H54 (cell line): Measurements from ENCODE around the gene KIF25.

Experiments used
- DNase-seq: peaks from one replicate; pipeline ENCODE4 v3.0.0; 2011; ENCODE audit warnings: low spot score, mixed read lengths; ENCODE audit not compliant: insufficient read length
- FAIRE-seq: peaks from 3 replicates; lab custom pipeline; 2011; peaks lifted over from hg19 to GRCh38; lab: Jason Lieb, UNC
- POLR2A ChIP-seq: IDR thresholded peaks from 2 replicates; pipeline ENCODE4 v1.6.1; 2011; ENCODE audit warnings: low read depth, mild to moderate bottlenecking, low read length

Gene KIF25

DNA sequence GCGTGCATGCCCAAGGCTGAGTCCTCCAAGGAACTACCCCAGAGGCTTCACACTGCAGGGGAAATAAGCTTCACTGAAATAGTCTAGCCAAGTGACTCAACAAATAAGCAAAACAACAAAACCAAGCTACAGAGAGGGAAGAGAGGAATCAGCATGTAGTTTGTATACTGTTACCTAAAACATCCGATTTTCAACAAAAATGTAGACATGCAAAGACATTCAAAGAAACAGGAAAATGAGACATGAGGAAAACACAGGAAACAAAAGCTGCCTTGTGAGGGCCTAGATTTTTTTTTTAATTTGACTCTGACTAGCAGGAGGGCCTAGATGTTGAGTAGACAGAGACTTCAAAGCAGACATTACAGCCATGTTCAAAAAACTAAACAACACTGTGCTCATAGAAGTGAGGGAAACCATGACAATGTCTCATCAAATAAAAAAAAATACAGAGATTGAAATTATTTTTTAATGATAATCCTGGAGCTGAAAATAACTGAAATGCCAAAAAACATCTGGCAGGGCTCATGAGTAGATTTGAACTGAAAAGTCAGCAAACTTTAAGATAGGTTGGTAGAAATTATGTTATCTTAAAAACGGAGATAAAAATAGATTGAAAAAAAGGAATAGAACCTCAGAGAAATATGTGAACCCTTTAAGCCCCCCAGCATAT is 16.4 kb upstream of the KIF25 start:
- no peak for DNase-seq
- no peak for FAIRE-seq

DNA sequence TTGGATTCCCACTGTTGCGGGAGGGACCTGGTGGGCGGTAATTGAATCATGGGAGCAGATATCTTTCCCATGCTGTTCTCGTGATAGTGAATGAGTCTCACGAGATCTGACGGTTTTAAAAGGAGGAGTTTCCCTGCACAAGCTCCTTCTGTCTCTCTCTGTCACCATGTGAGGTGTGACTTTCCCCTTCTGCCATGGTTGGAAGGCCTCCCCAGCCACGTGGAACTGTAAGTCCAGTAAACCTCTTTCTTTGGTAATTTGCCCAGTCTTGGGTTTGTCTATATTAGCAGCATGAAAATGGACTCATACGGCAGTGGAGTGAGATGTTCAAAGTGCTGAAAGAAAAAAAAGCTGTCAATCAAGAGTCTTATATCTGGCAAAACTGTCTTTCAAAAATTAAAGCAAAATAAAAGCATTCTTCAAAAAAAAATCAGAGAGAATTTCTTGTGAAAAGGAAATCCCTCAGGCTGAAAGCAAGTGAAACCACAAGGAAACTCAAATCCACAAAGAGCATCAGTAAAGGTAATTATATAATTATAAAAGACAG is 15.5 kb upstream of the KIF25 start:
- FAIRE-seq: no peak
- no peak for TF ChIP-seq POLR2A
- no peak for DNase-seq

More for the DNA sequence above, 16.4 kb upstream of the KIF25 start:
- no peak for TF ChIP-seq POLR2A

DNA sequence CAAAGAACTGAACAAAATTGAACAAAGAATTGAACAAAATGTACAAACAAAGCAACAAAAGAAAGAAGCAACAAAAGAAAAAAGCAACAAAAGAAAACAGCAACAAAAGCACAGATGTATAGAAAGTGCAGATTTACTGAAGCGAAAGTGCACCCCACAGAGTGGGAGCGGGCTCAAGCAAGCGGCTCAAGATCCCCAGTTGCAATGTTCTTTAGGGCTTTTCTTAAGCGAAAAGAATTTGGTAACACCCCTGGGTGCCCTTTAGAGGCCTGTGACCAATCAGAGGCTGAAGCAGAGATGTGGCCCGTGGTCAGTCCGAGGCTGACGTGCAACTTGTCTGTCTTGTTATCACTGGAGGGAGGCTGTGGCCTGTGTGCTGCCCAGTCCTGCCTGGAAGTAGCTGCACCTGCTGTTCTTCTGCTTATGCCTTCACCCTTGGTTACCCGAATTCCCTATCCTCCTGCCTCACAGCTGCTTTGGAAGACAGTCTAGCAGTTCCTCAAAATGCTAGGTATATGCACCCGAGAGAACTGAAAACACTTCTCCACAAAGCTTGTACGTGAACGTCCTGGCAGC is 13.2 kb upstream of the KIF25 start:
- no peak for TF ChIP-seq POLR2A
- DNase-seq: no peak
- no peak for FAIRE-seq

DNA sequence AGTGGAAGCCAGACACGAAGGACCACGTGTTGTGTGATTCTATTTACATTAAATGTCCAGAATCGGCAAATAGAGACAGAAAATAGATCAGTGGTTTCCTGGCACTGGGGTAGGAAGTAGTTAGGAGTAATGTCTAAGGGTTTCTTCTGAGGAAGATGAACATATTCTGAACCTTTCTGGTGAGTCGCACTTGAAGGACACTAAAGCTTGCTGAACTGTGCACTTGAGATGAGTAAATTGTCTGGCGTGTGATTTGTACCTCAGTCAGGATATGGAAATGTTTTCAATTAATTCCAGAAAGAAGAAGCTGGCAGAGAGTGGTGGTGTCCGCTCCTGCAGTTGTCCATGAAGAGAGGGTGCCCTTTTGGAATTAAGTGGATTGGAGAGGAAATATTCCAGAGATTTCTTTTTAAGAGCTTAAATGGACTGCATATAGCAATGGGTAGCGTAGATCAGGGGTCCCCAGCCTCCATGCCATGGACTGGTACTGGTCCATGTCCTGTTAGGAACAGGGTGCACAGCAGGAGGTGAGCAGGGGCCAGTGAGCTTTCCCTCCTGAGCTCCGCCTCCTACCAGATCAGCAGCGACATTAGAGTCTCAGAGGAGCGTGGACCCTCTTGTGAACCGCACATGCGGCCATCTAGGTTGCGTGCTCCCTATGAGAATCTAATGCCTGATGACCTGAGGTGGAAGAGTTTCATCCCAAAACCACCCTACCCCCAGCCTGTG is 12.4 kb upstream of the KIF25 start:
- no peak for FAIRE-seq
- TF ChIP-seq POLR2A: no peak

DNA sequence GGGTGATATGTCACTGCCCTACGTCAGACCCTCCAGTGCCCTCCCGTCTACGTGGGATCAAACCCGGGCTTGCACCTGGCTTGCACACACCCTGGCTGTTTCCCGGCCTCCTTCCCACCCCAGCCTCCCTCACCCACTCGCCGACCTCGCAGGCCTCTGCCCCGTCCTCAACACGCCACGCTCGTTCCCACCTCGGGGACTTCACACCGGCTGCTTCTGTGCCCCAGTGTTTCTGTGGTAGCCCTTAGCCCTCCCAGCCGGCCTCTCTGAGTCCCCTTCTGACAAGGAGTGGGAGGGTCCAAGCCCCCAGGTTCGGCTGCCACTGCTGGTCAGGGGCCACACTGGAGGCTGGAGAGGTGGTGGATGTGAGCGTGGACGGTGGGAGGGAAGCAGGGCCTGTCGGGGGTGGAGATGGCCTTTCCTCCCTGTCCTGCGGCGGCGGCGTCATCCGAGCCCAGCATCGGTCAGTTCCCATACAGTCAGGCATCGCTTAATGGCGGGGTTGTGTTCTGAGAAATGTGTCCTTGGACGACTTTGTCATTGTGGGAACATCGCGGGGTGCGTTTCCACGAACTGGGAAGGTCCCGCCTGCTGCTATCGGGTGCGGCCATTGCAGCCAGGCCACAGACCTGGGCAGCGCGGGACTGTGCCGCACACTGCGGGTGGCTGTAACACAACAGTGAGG is 11.4 kb upstream of the KIF25 start:
- FAIRE-seq (no peak), DNase-seq (no peak)
- TF ChIP-seq POLR2A: no peak

More for the DNA sequence above, 12.4 kb upstream of the KIF25 start:
- DNase-seq: no peak

DNA sequence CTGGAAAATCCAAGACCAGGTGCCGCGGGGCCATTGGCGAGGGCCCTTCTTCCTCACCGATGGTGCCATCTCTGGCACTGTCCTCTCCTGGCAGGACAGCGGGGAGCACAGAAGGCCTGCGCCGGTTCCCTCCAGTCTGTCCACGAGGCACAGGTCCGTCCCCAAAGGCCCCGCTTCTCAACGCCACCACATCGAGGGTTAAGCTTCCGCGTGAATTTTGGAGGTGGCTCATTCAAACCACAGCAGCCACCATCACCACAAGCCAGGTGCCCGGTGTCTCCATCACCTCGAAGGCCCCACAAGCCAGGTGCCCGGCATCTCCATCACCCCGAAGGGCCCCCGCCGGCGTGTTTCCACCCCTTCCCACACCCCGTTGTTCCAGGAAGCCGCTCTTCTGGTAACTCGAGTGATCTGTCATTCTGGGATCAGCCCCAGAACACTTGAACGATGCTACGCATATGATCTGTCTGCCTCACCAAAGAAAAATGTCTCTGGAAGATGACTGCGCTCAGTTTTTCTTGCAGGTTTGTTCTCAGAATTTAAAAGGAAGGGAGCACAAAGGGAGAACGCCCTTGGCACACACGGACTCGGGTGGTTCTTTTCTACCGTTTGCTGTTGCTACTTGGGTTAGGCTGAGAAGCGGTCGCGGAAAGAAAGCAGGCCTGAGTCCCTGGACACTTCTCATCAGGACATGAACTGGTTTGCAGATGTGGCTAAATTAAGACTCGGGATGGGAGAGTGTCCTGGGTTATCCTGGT is 9.9 kb upstream of the KIF25 start:
- FAIRE-seq (no peak), DNase-seq (no peak)
- TF ChIP-seq POLR2A: no peak

DNA sequence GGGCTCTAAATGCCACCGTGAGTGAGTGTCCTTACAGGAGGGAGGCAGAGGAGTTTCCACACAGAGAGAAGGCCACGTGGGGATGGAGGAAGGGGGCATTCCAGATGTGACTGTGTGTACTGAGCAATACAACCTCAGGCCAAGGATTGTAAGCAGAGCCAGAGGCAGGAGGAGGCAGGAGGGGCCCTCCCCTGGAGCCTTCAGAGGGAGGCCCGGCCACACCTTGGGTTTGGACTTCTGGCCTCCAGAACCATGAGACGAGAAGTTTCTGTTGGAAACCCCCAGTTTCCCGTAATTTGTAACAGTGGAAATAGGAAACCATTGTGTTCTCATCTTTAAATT is 9.3 kb upstream of the KIF25 start:
- TF ChIP-seq POLR2A: no peak
- FAIRE-seq (no peak), DNase-seq (no peak)

DNA sequence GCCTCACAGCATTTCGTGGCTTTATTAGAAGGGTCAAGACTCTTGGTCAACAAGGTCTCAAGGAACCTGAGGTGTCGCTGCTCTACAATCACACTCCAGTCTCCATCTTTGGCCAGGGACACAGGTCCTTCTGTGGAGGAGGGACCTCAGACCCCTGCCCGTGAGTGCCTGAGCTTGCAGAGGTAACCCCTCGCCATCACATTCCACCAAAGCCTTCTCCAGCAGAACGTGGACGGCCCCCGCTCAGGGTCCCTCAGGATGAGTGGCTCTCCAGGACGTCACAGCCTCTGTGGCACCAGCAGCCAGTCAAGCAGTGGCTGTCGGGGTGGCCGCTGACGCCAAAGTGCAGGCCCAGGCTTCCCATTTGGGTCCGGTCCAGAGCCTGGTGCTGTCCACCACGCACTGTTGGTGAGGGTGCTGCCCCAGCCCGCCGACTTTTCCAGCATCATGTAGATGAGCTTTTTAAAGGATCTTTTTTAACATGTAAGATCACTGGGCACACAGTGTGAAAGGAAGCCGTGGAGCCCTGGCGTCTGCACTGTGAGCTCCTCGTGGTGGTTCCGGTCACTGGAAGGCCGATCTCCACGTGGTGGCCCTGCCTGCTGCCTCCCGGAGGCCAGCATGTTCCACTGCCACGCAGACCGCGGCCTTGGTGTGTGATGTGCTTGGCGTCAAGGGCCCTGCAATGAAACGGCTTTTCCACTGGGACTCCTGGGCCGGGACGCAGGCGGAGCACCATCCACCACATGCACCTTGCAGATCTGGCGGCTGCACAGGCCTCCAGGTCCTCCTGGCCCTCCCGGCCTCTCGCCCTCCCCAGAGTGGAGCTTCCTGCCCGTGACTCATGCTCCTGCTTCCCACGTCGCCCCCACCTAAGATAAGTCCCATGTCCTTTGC is 8.3 kb upstream of the KIF25 start:
- DNase-seq: no peak
- no peak for FAIRE-seq
- no peak for TF ChIP-seq POLR2A

DNA sequence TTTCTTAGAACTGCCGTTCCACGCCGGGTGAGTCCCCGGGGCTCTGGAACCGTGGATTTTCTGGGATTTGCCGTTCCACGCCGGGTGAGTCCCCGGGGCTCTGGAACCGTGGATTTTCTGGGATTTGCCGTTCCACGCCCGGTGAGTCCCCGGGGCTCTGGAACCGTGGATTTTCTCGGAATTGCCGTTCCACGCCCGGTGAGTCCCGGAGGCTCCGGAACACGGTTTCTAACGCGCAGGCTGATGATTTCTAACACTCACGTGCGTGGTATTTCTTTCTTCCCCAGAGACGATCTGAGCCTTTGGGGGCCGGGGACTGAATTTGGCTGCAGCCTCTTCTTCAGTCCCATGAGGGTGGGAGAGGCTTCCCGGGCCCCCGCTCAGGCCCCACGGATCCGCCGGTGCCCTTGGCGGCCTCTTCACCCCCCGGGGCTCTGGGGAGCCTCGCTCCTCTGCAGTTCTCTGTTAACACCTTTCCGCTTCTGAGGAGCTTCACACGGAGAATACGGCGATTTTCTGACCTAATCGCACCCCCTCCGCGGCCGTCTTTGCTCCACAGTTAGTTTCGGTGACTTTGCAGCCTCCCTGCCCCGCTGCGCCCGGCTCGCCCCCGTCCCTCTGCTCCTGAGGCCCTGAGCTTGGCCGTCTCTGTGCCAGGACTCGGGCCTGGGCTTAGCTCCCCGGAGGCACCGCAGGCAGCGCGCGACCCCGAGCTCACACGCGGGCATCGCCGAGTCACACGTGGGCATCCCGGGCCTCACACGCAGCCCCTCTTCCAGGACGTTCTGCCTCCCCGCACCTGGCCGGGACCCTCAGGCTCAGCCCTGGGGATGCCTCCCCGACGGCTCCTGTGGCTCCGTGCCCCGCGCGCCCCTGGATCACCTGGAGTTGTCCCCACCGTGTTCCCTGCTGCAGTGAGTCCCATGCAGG is 7.2 kb upstream of the KIF25 start:
- FAIRE-seq: no peak

DNA sequence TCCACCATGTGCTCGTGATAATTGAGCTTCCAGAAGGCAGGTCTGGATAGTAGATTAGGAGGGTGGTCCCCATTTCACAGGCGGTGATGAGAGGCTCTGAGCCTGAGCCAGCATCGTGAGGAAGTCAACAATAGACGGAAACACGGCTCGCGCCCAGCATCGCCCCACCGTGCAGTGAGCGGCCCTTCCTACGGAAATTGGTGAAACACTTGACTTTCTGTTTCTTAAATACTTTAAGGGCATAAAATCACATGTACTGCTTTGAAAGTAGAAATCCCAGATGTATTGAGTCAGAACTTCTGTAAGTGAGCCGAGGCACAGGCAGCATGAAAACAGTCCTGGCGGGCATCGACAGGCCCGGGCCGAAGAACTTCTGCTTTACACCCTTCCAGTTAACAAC is 4.3 kb upstream of the KIF25 start:
- TF ChIP-seq POLR2A: no peak
- no peak for FAIRE-seq

More for the DNA sequence above, 7.2 kb upstream of the KIF25 start:
- TF ChIP-seq POLR2A: no peak
- no peak for DNase-seq

DNA sequence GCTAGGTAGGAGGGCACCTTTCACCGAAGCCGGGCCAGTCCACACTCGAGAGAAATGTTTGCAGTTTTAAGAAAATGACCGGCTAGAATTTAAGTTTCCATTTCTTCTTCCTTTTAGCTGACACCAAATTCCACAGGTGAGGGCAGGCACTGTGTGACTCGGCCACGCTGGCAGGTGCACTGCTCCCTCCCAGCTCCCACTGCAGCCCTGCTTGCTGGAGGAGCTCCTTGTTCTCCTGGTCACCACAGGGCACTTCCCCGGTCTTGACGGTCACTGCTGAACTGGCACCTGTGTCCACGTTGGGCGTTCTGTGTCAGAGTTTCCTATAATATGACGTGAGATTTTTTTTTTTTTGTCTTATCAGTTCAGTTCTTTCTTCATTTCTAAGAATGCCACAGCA is 3.6 kb upstream of the KIF25 start:
- FAIRE-seq (no peak), DNase-seq (no peak)
- no peak for TF ChIP-seq POLR2A

More for the DNA sequence above, 4.3 kb upstream of the KIF25 start:
- DNase-seq: no peak
